ENCODE measurements around the gene CNTD1. TPM values are rescaled to one million over a fixed set of nuclear protein-coding genes. Genes with fewer than 3 reads are reported as not detected.

CNTD1 gene
- total RNA-seq, 2 donors from 2014 or later: not detected

DNA sequence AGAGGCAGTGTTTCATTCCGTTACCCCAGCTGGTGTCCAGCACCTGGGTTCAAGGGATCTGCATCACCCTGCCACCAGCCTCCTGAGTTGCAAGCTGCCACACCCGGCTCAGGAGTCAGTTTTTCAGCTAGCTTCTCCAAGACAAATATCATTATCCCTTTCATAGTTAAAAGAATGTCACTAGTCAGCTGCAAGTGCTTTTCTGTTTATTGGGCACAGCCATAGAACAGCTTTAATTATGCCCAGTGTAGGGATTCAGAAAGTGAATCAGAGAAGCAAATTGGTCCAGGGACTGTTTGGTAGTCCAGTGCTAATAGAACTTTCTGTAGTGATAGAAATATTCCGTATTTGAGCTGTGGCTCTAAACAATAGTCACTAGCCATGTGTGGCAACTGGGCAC is 49.4 kb downstream of the CNTD1 start:
- TF ChIP-seq CTCF (conservative IDR thresholded peaks at IDR 0.05): no peak
- Mint-ChIP-seq H3K4me1 (peaks cover 4% of the 10 kb centered on the region), H3K27me3 (ENCODE audit: insufficient read depth) (no peaks in the 10 kb centered on the region), H3K36me3 (ENCODE audit: low read depth) (peaks cover 28% of the 10 kb centered on the region), H3K27ac (no peak overlapping the region), H3K4me3 (no peak overlapping the region), H3K9me3 (no peaks in the 10 kb centered on the region)
- Histone ChIP-seq H3K27me3 (ENCODE audit: control insufficient read depth, insufficient read depth, low read length, poor library complexity, severe bottlenecking) (no peaks in the 10 kb centered on the region), H3K4me3 (ENCODE audit: low read length) (no peak overlapping the region), H3K4me1 (ENCODE audit: control insufficient read depth, insufficient read depth, low read length) (peaks cover 1% of the 10 kb centered on the region), H3K9ac (ENCODE audit: extremely low read depth, low read length, poor library complexity, severe bottlenecking) (no peak overlapping the region), H3K36me3 (ENCODE audit: control insufficient read depth, insufficient read depth, low read length) (peaks cover 26% of the 10 kb centered on the region), H3K9me3 (ENCODE audit: control insufficient read depth, low read length) (no peaks in the 10 kb centered on the region), H3K27ac (ENCODE audit: low read depth, low read length) (no peak overlapping the region)
- 80 to 90% methylated on average over 1 to 3 of the region's 3 CpGs for WGBS, 2 experiments (ENCODE audit: insufficient coverage in 1 of 2, insufficient read length in 1 of 2)
- no peak for DNase-seq

GRCh38 chr17:42849031-42849430 is 50.4 kb downstream of the CNTD1 start:
- Histone ChIP-seq H3K36me3 (ENCODE audit: control insufficient read depth, insufficient read depth, low read length) (peaks cover 18% of the 10 kb centered on the region), H3K9ac (ENCODE audit: extremely low read depth, low read length, poor library complexity, severe bottlenecking) (no peak overlapping the region), H3K27ac (ENCODE audit: low read depth, low read length) (no peak overlapping the region), H3K4me3 (ENCODE audit: low read length) (no peak overlapping the region), H3K27me3 (ENCODE audit: control insufficient read depth, insufficient read depth, low read length, poor library complexity, severe bottlenecking) (no peaks in the 10 kb centered on the region), H3K9me3 (ENCODE audit: control insufficient read depth, low read length) (no peaks in the 10 kb centered on the region), H3K4me1 (ENCODE audit: control insufficient read depth, insufficient read depth, low read length) (no peaks in the 10 kb centered on the region)
- Mint-ChIP-seq H3K27ac (no peak overlapping the region), H3K4me1 (peaks cover 1% of the 10 kb centered on the region), H3K4me3 (no peak overlapping the region), H3K27me3 (ENCODE audit: insufficient read depth) (no peaks in the 10 kb centered on the region), H3K36me3 (ENCODE audit: low read depth) (peaks cover 19% of the 10 kb centered on the region), H3K9me3 (no peaks in the 10 kb centered on the region)
- TF ChIP-seq CTCF (conservative IDR thresholded peaks at IDR 0.05): no peak
- 94% methylated on average over 3 to 9 of the region's 9 CpGs for WGBS, 2 experiments (ENCODE audit: insufficient coverage in 1 of 2, insufficient read length in 1 of 2)
- no peak for DNase-seq

- TF ChIP-seq CTCF (conservative IDR thresholded peaks at IDR 0.05): no peak
- no peaks in the 10 kb centered on the region for H3K27me3 Mint-ChIP-seq (ENCODE audit: insufficient read depth)
- Histone ChIP-seq H3K4me3 (ENCODE audit: low read length) (no peak overlapping the region), H3K27me3 (ENCODE audit: control insufficient read depth, insufficient read depth, low read length, poor library complexity, severe bottlenecking) (no peaks in the 10 kb centered on the region), H3K9me3 (ENCODE audit: control insufficient read depth, low read length) (no peaks in the 10 kb centered on the region), H3K4me1 (ENCODE audit: control insufficient read depth, insufficient read depth, low read length) (no peaks in the 10 kb centered on the region), H3K36me3 (ENCODE audit: control insufficient read depth, insufficient read depth, low read length) (peaks cover 13% of the 10 kb centered on the region), H3K27ac (ENCODE audit: low read depth, low read length) (no peak overlapping the region), H3K9ac (ENCODE audit: extremely low read depth, low read length, poor library complexity, severe bottlenecking) (no peak overlapping the region)
- H3K4me3 Mint-ChIP-seq: no peak overlapping the region
- no peak for DNase-seq
- 84 to 90% methylated on average over 5 to 8 of the region's 8 CpGs for WGBS, 2 experiments (ENCODE audit: insufficient coverage in 1 of 2, insufficient read length in 1 of 2)
- no peaks in the 10 kb centered on the region for H3K9me3 Mint-ChIP-seq
- H3K36me3 Mint-ChIP-seq (ENCODE audit: low read depth): peaks cover 14% of the 10 kb centered on the region
- peaks cover 1% of the 10 kb centered on the region for H3K4me1 Mint-ChIP-seq
- H3K27ac Mint-ChIP-seq: no peak overlapping the region
These were observed 51.0 kb downstream of the CNTD1 start for GRCh38 chr17:42849451-42850181.
